ENCODE measurements around the gene EPHB6.
A peak's percentile ranks its signal among the peaks of the same experiment; 100 is the strongest.

EPHB6 gene

DNA sequence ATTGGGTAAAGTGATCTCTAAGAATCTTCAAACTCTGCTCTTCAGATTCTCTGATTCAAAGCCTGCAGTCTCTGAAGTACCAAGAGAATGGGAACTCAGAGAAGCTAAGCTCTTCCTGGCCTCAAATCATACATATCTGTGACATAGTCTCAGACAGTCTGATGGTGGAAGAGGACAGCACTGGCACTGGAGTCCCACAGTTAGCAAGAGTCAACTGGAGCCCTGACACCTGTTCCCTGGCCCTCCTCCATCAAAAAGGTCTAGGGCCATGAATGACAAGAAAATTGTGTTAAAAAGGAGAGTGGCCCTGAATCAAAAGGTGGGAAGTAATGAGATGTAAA lies 46.4 kb upstream of the EPHB6 start:
- H3K4me3 ChIP-seq (ENCODE audit: low read depth, low read length), result no peak overlapping the region
- H3K27ac ChIP-seq, result no peak overlapping the region
- no peak for TF ChIP-seq CTCF (IDR thresholded peaks at IDR 0.05; ENCODE audit: low read depth, low read length)
- no peaks in the 10 kb centered on the region for H3K9me3 ChIP-seq (ENCODE audit: severe bottlenecking)
- no peaks in the 10 kb centered on the region for H3K36me3 ChIP-seq
- DNase-seq, result no peak
- H3K27me3 ChIP-seq (ENCODE audit: insufficient read depth, low read depth, severe bottlenecking), result no peaks in the 10 kb centered on the region

GRCh38 chr7:142808802-142809583 lies 45.9 kb upstream of the EPHB6 start:
- Histone ChIP-seq H3K9me3 (ENCODE audit: severe bottlenecking) (no peaks in the 10 kb centered on the region), H3K27ac (no peak overlapping the region), H3K4me3 (ENCODE audit: low read depth, low read length) (no peak overlapping the region), H3K27me3 (ENCODE audit: insufficient read depth, low read depth, severe bottlenecking) (no peaks in the 10 kb centered on the region), H3K36me3 (no peaks in the 10 kb centered on the region)
- no peak for TF ChIP-seq CTCF (IDR thresholded peaks at IDR 0.05; ENCODE audit: low read depth, low read length)
- no peak for DNase-seq

- Histone ChIP-seq H3K27ac (no peak overlapping the region), H3K27me3 (ENCODE audit: insufficient read depth, low read depth, severe bottlenecking) (no peaks in the 10 kb centered on the region), H3K36me3 (no peaks in the 10 kb centered on the region), H3K9me3 (ENCODE audit: severe bottlenecking) (no peaks in the 10 kb centered on the region), H3K4me3 (ENCODE audit: low read depth, low read length) (no peak overlapping the region)
- DNase-seq, result no peak
- TF ChIP-seq CTCF (IDR thresholded peaks at IDR 0.05; ENCODE audit: low read depth, low read length), result no peak
Observed at GRCh38 chr7:142809671-142810070, 45.2 kb upstream of the EPHB6 start.

DNA sequence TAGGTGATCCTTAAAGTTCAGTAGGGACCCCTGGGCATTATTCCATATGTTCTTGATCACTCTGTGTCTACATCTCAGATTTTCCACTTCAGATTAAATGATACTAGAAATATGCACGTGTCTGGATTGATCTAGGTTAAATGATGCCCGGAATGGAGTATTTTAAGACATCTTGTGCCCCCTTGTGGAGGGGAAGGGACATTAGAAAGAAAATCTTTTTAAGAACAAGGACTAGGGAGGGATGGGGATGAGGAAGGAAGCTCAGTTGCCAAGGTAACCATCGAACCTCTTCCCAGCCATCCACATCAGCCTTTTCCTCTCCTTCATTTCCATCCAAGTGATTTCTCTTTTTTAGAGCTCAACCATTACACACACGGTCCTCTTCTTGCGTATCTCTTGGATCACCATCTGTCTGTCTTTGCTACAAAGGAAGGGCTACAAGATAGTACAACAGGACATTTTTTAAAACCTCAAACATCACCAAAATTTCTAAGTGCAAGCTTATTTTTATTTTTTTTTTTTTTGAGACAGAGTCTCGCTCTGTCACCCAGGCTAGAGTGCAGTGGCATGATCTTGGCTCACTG lies 43.6 kb upstream of the EPHB6 start:
- no peaks in the 10 kb centered on the region for H3K36me3 ChIP-seq
- no peaks in the 10 kb centered on the region for H3K9me3 ChIP-seq (ENCODE audit: severe bottlenecking)
- H3K27me3 ChIP-seq (ENCODE audit: insufficient read depth, low read depth, severe bottlenecking), result no peaks in the 10 kb centered on the region
- peak; percentile 49 for TF ChIP-seq CTCF (IDR thresholded peaks at IDR 0.05; ENCODE audit: low read depth, low read length)
- H3K4me3 ChIP-seq (ENCODE audit: low read depth, low read length), result no peak overlapping the region
- H3K27ac ChIP-seq, result no peak overlapping the region
- DNase-seq, result no peak

- TF ChIP-seq CTCF (IDR thresholded peaks at IDR 0.05; ENCODE audit: low read depth, low read length), result no peak
- Histone ChIP-seq H3K9me3 (ENCODE audit: severe bottlenecking) (no peaks in the 10 kb centered on the region), H3K27ac (no peak overlapping the region), H3K36me3 (no peaks in the 10 kb centered on the region), H3K4me3 (ENCODE audit: low read depth, low read length) (no peak overlapping the region), H3K27me3 (ENCODE audit: insufficient read depth, low read depth, severe bottlenecking) (no peaks in the 10 kb centered on the region)
- DNase-seq, result no peak
Observed at GRCh38 chr7:142812437-142813215, 42.2 kb upstream of the EPHB6 start.

Data from WERI-Rb-1 (cell line).